Stimulated activated CD8-positive, alpha-beta memory T cell treated with anti-CD3 and anti-CD28 coated beads, Interleukin-7, amount 100 ng/mL, for 4 hours (primary cell): ENCODE measurements around the gene HMGB1.

Experiments
- DNase-seq, 2 donors: peaks; one replicate each; pipeline ENCODE4 v3.0.0-alpha.2; 2020; ENCODE audit warnings: low read depth in 2 of 2

Gene HMGB1

DNA sequence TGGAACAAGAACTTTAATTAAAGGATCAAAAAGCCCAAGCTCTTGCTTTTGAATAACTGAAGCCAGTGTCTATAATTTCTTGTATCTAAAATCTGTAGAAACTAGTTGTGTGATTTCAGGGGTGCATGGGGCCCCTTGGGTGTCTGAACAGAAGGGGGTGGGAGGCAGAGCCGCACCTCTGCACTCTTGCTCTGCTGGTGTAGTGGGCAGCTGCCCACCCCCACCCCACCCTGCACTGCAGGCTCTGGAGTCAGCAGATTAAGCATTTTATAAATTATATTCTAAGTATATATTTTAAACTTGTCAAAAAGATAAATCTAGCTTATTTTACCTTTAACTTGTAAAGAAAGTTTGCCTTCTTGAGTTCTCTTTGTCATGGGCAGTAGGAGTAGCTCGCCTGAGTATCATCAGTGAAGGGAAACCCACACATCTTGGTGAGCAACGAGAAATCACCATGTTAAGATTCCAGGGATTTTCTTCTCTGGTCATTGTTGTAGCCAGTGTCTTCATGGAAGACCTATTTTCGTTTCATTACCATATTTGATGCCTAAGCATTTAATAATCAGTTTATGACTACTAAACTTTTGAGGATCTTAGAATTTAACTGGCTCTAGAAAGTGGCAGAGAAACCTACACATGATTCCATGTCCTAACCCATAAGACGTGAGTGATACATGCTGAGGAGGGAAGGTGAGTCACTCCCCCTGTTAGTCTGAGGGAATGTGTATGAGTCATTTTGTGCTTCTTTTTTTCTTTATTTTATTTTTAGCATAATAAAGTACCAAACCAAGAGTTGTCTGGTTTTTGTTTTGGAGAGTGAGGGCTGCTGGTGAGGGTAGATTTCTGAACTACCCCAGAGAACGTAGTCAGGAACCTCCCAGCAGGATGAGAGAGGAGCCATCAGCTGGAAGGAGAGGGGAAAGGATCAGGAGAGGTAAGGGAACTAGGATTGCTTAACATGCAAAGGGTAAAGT is 35.7 kb downstream of the HMGB1 start:
- peak in 1 of 2 donors; percentile 29 for DNase-seq

DNA sequence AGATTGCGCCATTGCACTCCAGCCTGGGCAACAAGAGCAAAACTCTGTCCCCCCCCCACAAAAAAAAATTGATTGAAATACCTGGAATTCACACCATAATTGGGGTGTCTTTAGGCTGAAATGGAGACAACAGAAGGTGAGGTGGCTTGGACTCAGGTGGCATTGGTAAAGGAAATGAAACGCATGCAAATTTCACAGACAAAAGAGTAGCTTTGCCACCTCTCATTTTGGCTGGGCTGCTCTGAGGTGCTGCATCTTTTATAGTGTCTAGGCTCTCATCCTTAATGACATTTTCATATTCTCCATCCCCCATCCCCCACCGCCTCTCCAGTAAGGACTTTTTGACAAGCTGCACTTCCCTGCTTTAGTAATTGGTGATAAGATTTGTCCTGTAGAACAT is 36.5 kb downstream of the HMGB1 start:
- DNase-seq = no peak

DNA sequence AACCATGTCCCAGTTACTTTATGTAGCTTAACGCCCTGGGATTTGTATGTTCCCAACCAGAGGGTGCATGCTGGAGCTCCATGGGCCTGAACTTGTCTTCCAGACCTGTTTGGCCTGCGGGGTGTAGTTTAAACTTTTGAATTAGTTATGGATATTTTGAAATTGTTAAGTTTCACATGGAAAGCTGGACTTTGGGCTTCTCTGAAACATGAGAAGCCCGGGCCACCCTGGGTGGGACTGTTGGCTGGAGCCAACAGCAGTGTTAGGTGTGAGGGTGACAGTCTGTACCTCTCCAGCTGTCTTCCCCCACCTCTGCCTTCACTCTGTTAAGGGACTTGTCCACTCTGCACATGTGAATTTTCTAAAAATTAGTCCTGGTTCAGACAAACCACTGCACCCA is 41.8 kb downstream of the HMGB1 start:
- DNase-seq = no peak

DNA sequence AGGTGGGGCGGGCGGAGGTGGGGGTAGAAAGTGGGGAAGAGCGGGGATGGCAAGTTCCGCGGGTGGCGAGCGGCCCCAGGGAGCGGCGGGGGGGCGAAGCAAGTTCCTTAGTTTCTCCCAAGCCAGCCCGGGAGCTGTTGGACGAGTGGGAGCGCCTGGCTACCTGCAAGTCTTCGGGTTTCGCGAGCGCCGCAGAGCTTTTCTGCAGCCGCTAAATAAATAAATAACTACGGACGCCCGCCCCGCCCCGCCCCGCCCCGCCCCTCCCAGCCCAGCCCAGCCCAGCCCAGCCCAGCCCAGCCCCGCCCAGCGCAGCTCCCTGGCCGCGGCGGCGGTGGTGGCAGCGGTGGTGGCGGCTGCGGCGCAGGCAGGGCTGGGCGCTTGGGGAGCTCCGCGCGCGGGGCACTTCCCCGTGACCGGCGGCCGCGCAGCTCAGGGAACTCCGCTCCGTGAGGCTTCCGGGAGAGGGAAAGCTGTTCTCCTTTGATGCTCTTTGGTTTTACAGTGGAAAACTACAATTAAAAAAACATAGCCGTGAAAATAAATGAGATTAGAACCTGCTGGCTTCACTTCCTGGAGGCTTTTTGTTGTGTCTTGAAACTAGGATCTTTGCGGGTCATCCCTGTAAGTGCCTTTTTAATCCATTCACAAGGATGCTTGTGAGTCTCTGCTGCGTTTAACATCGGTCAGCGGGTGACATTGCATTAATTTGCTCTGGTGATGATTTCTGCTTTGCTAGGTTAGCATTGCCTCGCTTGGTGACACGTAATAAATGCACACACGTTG is 43.5 kb downstream of the HMGB1 start, which contains the start of gene UBE2L5:
TSS of gene UBE2L5 (plus strand) at position 440 of the 786 bp plus-strand sequence. CDS start 5,498 bp downstream, outside the sequence.
- peak; percentile 17 to 50 for DNase-seq

DNA sequence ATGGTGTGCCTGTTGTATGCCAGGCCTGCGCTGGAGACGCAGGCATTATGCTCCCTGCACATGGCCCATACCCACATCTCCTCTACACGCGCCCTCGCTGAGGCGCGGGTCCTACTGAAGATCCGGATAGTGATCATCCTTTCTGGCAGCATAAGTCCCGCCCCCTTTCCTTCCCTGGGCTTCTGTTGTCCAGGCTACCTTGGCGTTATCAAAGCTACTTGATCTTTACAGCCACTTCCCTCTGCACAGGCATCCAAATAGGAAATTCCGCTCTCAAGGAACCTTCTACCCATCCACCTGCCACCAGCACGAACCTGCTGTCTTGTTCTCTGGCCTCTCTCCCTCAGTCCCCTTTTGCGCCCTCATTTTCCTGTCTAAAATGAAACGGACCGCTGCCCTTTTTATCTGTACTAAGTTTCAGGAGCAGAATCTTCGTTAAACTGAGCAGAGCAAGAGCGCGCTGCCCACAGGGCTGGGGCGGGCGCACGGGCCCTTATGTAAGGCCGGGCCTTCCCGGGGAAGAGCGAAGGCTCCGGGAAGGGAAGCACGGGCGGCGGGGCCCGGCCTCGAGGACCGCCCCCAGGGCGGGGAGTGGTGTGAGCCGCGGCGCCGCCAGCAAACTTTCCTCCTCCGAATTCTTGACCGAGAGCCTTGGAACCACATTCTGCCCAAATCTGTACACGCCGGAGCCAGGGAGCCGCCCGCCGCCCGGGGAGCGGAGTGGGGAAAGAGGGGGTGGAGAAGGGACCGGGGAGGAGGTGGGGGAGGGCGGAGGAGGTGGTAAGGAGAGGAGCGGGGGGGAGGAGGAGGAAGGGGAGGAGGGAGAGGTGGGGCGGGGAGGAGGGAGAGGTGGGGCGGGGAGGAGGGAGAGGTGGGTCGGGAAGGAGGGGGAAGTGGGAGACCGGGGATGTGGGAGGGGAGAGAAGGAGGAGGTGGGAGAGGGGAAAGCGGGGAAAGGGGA is 44.4 kb downstream of the HMGB1 start:
- peak; percentile 15 to 35 for DNase-seq

DNA sequence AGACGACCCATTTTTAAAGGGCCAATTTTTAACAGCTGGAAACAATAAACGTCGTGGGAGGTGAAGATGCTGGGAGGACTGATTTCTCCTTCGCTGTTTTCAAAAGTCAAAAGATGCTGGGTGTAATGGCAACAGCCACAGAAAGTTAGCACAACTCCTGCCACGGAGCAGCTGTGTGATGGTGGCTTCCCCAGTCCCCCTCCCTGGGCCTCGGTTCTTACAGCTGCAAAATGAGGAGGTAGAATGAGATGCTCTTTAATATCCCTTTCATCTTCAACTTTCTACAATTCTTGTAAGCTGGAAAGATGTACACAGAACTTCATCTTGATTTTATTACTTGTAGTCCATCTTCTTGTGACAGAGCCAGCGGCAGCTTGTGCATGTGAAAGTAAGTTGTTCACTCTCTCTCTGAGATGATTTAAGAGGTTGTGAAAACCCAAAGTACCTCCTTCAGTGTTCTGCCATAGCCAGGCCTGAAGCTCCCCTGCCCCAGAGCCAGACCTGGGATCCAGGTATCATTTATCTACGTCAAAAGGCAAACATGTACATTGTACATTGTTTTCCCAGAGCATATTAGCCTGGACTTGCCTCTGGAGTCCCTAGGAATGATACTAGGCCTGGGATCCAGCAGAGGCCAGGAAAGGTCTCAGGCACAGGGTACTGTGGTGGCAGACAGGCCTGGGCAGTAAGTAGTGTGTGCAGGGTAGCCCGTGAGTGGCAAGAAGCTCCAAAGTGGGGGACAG is 46.8 kb downstream of the HMGB1 start:
- DNase-seq = no peak

DNA sequence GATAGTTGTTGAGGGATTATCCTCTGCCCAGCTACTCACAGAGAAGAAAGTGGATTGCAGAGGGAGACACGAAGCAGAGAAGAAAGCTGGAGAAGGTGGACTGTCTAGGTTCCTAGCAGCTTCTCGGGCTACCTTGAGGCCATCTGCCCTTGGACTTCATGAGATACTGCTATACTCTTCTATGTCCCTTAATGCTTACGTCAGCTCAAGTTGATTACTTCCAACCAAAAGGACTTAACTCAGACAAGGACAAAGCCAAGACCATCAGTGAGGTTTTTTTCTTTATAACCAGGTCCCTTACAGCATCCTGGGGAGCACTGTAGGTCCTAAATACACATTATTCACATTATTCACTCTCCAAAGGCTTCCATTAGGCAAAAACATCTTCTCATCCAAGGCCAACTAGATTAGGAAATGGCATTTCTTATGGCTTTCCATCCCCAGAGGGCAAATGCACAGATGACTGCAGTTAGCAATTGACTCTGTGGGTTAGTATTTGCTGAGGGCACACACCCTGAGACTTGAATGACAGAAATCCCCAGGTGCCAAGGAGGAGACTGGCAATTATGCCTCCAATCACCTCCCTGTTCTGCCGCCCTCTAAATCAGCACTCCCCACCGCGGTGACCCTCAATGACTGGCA is 47.5 kb downstream of the HMGB1 start:
- no peak for DNase-seq

DNA sequence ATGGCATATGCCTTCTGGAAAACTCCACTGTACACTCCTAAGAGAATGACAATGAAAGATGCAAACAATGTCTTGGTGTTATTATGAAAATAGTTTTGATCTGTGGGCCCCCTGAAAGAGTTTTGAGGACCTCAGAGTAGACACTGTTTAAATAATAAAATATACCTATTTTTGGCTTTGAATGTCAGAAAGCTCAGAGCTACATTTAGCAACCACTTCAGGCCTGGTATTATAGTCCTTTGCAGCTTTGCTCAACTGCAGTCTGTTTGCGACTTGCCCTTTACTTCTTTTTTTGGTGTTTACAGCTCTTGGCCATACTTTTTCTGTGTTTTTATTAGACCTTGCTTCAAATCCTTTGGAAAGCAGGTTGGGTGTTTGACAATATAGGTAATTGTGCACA is 49.3 kb downstream of the HMGB1 start:
- no peak for DNase-seq

DNA sequence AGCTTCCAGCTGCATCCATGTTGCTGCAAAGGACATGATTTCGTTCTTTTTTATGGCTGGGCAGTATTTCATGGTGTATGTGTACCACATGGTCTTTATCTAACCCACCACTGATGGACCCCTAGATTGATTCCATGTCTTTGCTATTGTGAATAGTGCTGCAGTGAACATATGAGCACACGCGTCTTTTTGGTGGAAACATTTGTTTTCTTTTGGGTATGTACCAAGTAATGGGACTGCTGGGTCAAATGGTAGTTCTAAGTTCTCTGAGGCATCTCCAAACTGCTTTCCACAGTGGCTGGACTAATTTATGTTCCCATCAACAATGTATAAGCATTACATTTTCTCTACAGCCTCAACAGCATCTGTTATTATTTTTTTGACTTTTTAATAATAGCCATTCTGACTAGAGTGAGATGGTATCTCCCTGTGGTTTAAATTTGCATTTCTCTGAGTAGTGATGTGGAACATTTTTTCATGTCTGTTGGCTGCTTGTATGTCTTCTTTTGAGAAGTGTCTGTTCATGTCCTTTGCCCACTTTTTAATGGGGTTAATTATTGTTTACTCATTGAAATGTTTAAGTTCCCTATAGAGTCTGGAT is 50.2 kb downstream of the HMGB1 start:
- DNase-seq = no peak

DNA sequence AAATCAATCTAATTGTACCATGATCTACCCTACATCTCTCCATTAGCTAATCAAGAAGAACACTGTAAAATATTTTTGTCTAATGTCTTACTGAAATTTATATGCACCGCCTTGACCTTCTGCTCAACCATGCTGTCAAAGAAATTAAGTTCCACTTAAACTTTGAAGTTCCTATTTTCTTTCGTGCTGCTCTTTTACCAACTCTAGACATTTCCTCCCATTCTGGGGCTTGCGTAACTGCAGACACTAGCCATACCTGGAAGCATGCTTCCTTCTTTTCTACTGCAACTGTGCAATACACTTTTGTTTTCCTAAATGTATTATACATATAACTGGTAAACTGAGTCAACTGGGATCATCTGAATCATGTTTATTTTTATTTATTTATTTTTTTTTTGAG is 51.9 kb downstream of the HMGB1 start:
- no peak for DNase-seq

DNA sequence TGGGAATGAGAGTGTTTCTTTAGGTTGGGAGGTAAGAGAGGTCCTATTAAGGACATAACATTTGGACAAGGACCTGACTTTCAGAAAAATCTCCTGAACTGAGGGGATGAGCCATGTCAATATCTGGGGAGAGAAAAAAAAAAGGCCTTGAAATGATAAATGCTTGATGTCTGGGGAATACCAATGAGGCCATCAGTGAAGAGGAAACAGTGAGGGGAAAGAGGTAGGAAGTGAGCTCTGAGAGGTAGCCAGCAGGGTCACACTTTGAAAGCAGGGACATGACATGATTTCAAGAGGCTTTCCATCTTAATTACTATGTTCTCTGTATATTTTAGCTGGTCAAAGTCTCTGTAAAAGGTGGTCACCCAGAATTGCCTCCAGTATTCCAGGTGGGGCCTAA is 53.4 kb downstream of the HMGB1 start:
- DNase-seq = no peak

DNA sequence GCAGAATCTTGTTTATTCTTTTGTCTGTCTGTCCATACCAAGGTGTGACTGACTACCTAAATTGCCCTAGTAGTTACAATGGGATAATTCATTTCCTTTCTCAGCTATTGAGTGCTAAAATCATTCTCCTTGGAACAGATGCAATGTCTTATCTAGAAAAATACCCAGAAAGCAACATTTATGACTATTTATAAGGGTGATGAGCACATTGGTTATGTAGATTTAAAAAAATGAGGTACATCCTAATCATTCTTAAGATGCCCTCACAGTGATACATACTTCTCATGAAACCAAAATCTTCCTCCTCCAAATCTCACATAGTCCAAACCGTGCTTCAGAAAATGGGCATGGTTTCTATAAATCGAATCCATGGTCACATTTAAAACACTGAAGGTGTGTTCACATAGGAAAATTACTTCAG is 55.0 kb downstream of the HMGB1 start:
- DNase-seq = no peak

DNA sequence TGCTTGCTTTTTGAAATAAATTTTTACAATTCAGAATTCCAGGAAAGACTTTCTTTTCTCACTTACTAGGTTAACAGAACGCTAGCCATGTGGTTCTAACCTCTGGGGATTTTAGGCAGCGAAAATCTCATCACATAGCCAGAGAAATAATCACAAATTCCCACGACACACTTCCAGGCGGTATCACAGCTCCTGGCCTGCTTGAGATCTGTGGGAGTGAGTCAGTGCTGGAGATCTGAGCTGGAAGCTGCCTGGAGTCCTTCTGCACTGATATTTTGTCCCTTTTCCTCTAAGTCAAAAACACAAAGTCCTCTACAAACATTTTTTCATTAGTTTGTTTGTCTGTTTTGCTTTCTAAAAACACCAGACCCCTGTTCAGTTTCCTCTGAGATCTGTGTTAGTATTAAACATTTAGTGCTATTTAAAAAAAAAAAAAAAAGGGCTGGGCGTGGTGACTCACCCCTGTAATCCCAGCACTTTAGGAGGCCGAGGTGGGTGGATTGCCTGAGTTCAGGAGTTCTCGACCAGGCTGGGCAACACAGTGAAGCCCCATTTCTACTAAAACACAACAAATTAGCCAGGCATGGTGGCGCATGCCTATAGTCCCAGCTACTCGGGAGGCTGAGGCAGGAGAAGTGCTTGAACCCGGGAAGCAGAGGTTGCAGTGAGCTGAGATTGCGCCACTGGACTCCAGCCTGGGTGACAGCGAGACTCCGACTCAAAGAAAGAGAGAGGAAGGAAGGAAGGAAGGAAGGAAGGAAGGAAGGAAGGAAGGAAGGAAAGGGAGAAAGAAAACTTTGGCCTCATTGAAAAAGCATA is 55.6 kb downstream of the HMGB1 start:
- no peak for DNase-seq

DNA sequence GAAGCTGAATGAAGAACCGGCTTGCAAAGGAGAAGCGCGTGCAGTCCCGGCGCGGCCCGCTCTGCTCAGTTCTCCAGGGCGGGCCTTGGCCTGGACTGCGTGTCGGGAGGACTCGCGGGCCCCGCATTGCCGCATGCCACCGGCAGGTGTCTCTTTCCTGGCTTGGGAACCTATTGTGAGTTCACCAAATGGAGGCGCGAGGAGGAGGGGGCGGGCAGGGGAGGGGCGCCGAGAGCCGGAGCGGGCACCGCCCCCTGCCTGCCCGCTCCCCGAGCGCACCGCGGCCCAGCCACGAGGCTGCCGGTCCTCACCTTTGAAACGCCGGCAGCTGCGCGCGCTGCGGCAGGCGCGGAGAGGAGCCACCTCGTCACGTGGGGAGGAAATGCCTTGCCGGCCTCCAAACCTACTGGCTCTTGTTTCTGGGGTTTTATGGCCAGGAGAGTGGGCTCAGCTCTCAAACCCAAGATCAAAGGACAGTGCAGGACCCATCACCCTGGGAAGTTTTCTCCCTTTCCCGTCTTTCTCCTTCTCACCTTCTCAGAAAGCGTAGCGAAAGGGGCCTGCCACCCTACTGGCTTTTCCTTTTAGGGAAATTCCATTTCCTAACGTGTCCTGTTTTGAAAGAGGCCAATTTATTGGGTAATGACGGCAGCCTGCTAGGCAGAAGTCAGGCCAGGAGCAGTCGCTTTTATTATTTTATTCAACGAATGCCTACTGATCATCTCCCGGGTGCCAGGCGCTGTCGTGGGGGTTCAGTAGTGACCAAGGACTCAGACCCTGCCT is 57.2 kb downstream of the HMGB1 start:
- DNase-seq = peak; percentile 86 to 89

DNA sequence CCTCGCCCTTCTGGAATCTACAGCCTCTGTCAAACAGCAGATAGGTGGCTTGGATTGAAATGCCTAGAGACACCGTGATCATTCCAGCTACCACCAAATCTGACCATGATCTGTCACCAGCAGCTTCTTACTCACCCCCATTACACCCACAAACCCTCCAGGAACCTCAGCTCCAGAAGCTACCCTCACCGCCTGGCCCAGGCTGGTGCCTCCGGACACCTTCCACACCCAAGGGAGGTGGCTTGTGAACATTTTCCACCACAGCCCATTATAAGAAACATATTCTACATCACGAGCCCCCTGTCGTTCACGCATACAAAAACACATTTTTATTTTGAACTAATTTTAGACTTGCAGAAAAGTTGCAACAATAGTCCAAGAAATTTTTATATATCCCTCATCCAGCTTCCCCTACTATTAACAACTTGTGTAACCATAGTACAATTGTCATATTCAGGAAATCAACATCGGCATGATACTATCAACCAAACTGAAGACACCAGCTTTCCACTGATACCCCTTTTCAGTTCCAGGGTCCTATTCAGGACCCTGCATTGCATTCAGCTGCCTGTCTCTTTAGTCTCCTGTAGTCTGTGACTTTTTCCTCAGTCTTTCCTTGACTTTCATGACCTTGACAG is 58.8 kb downstream of the HMGB1 start:
- DNase-seq = no peak
